DMS153 treated with DMSO at 0.1 percent for 48 hours (cell line): ENCODE data around the gene GDPD2.
"Not testable (repeated sequence)": the region's sequence is repeated elsewhere in the genome, so short reads cannot be mapped to it uniquely, and the experiment has no call there.

Experiments
- DNase-seq: peaks from one replicate; lab custom pipeline; 2025; ENCODE audit not compliant: unreplicated experiment; lab: John Stamatoyannopoulos, UW

The GDPD2 gene

DNA sequence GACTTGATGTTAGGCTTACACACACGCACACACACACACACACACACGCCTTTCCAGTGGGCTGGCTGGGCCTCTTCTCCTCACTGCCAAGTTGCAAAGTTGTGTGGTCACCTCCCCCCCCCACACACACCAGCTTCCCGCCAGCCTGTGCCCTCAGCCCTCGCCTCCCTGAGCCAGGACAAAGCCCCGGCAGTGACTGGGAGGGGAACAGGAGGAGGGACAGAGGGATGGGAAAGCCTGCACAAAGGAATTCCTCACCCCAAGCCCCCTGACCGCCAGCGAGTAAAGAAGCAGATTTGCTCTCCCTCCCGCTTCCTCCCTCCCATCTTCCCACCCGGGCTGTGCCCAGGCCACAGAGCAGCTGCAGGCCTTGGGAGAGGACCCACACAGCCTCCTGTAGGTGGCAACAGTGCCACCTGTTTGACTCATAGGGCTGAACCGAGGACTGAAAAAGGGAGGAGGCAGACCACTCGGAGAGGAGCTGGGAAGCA lies at the start of gene GDPD2:
TSS of gene GDPD2 (plus strand) at position 464 of the 491 bp plus-strand sequence. CDS start 1,671 bp downstream, outside the sequence.
- peak; percentile 0 for DNase-seq

- DNase-seq: no peak
Measured at GRCh38 chrX:70386235-70386634, 36.9 kb upstream of the GDPD2 start.

DNA sequence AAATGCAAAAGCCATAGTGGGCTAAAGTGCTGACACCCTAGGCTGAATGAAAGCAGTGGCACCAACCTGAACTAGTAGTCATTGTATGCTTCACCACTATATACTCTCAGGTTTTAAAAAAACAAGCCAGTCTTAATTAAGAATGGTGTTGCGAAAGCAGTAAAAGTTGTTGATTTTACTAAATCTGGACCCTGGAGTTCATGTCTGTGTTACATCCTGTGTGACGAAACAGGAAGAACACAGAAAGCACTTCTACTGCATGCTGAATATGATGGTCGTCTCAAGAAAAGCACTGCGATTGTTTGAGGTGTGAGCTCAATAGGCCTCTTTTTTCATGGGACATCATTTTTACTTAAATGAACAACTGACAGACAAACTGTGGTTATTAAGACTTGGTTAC lies 24.2 kb upstream of the GDPD2 start:
- no peak for DNase-seq

- DNase-seq: not testable (repeated sequence)
Measured at GRCh38 chrX:70400181-70400580, 22.9 kb upstream of the GDPD2 start.

- no peak for DNase-seq
Measured at GRCh38 chrX:70402721-70403120, 20.4 kb upstream of the GDPD2 start.

GRCh38 chrX:70405003-70405402 lies 18.1 kb upstream of the GDPD2 start:
- no peak for DNase-seq

DNA sequence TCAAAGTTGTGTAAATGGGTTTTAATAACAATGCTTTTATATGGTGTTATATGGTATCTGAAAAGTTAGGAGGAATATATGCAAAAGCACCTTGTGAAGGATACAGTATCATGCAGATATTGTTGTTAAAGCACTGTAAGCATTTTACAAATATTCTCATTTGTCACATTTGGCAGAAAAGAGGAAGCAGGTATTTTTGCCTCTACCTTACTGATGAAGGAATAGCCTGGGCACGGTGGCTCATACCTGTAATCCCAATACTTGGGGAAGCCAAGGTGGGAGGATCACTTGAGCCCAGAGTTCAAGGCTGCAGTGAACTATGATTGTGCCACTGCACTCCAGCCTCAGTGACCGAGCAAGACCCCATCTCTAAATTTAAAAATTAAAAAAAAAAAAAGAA lies 12.2 kb upstream of the GDPD2 start:
- DNase-seq: no peak

DNA sequence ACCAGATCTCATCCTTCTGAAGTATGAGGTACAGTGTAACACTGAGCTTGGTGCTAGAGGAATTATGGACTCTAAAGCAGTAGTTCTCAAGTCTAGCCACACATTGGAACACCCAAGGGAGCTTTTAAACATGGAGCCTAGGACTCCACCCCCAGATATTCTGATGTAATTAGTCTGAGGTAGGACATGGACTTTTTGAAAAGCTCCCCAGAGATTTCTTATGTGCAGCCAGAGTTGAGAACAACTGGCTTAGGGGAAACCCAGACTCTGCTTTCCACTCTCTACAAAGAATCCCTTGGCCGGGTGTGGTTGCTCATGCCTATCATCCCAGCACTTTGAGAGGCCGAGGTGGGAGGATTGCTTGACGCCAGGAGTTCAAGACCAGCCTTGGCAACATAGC lies 11.6 kb upstream of the GDPD2 start:
- DNase-seq: no peak

- DNase-seq: no peak
Measured at GRCh38 chrX:70421618-70422017, 1.5 kb upstream of the GDPD2 start.

DNA sequence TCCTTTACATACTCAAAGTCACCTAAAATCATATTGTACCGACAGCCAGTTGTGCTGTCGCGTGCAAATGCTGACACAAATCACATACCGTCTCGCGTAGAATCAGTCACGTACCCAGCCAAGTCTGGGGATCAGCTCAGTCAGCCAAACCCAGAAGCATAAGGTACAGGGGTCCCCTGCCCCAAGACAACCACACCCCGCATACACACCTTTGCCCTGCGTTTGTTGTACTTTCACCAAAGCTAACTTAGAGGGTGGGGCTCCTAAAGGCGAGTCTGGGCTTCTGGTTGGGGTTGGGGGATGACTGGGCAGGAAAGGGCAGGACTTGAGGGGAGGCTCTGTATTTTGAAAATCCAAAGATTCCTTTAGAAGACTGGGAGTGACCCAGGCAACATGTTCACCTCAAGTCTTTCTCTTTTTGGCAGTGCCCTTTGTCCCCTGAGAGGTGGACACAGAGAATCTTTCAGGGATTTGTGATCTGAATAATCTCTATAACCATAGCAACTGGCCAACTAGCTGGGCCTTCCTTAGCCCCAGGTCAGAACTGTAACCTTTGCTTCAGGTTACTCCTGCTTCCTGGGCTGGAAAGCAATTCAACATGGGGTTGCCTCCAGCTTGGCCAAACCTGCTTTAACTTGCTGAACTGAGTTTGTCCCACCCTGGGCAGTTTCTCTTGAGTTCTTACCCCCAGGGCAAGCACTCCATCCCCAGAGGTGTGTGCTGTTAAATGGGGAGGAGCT lies 992 bp downstream of the GDPD2 start:
- no peak for DNase-seq

DNA sequence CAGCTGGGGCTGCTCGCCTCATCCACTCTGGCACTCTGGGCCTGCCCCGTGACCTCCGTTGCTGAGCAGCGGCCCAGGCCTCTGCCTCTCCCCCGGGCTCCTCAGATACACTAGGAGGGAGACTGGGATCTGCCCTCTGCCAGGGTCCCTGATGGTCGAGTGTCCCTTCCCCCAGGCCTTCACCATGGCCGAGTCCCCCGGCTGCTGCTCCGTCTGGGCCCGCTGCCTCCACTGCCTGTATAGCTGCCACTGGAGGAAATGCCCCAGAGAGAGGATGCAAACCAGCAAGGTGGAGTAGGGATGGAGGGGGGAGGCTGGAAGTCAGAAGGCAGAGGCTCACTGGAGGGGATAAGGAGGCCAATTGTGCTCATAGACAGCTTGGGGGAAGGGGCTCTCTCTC lies 1.7 kb downstream of the GDPD2 start:
- DNase-seq: no peak

DNA sequence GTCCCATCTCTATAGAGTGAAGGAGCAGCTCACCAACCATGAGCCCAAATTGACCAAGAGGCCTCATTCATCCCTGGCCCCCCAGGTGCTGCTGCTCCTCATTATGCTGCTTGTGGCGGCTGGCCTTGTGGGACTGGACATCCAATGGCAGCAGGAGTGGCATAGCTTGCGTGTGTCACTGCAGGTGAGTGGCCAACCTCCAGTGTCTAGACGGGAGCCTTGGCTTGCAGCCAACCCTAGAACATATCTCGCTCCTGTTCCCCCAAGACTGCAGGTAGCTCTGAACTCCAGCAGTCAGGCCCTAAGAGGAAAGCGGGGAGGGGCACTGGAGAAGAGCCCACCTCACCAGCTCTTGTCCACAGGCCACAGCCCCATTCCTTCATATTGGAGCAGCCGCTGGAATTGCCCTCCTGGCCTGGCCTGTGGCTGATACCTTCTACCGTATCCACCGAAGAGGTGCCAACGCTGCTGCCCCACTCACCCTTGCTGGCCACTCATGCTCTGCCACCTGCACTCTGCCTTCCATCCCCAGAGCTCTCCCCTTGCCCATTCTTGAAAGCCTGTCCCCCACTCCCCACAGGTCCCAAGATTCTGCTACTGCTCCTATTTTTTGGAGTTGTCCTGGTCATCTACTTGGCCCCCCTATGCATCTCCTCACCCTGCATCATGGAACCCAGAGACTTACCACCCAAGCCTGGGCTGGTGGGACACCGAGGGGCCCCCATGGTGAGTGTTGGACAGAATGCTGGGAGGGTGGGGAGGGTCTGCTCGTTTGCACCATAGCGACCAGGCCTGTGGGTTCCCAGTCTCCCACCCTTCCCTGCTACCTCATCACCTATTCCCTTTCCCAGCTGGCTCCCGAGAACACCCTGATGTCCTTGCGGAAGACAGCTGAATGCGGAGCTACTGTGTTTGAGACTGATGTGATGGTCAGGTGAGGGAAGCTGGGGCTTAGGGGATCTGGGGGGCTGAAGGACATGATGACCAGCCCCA lies 3.5 kb downstream of the GDPD2 start:
- no peak for DNase-seq

- no peak for DNase-seq
Measured at GRCh38 chrX:70427365-70427764, 4.3 kb downstream of the GDPD2 start.

DNA sequence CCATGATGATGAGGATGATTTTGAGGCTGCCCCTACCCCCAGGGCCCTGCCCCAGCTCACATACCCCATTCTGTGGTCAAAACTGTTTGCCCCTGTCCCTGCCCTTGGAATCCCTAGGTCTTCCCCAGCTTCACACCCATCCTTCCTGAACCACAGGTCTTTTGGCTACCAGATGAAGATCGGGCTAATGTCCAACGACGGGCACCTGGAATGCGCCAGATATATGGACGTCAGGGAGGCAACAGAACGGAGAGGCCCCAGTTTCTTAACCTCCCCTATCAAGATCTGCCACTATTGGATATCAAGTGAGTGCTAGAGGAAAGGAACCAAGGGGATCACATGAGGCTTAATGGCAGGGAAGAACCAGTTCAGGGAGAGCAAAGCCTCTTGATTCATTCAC lies 6.6 kb downstream of the GDPD2 start:
- no peak for DNase-seq

DNA sequence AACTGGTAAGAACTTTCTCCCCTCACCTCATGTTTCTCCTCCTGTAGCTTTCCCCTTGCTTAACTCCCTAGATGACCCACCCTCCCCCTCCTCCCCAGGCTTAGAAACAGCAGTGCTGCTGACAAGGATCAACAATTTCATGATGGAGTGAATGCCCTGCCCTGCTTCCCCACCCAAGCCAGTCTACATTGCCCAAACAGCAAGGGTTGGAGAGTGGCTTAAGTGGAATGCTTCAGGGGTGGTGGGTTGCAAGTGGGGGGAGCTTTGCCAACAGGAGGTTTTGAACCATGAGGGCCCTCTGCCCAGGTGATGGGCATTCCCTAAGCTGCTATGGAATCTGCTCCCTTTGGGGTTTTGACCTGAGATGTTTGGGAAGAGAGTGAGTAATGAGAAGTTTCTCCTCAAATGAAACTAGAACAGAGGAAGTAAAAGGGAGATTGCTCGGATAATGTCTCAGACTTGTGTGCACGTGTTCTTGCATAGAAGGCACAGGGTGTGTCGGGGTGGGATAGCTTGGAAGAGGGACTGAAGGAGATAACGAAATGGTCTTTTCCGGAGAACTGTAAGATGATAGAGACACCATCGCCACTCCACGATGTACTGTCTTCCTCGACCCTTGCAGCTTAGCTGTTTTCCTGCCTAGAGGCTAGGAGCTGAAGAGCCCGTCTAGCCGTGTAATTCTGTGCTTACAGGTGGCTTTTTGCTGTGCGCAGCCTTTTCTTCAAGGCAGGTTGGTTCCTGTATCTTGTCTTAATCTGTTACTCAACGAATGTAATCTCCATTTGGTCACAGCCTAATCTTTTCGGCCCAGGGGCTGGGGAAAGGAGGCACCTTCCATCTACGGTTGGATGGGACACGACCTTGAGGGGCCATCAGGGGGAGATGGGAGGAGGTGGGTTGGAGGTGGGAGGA lies 10.1 kb downstream of the GDPD2 start:
- DNase-seq: no peak

DNA sequence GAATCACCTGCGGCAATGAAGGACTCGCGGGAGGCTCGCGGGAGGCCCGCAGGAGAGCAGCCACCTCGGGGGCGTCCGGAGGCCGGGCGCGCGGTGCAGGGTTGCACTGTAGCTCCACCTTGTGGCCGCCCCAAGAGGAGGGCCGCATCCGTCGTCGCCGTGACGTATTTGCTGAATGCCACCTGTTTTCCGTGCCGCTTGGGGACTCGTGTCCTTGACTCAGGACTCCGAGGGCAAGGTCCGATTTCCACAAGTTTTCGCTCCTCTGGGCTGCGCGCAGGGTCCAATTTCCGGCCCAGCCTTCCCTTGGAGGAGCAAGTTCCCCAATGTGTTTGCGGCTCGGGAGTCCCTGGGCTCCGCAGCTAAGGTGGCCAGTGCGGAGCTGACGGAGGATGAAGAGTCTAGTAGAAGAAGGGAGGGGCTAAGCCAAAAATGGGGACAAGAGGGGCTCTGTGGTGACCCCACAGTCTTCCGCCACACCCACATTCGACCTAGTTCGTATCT lies 10.8 kb downstream of the GDPD2 start:
- DNase-seq: peak; percentile 27

GRCh38 chrX:70434352-70434866 lies 11.3 kb downstream of the GDPD2 start:
- DNase-seq: peak; percentile 61

DNA sequence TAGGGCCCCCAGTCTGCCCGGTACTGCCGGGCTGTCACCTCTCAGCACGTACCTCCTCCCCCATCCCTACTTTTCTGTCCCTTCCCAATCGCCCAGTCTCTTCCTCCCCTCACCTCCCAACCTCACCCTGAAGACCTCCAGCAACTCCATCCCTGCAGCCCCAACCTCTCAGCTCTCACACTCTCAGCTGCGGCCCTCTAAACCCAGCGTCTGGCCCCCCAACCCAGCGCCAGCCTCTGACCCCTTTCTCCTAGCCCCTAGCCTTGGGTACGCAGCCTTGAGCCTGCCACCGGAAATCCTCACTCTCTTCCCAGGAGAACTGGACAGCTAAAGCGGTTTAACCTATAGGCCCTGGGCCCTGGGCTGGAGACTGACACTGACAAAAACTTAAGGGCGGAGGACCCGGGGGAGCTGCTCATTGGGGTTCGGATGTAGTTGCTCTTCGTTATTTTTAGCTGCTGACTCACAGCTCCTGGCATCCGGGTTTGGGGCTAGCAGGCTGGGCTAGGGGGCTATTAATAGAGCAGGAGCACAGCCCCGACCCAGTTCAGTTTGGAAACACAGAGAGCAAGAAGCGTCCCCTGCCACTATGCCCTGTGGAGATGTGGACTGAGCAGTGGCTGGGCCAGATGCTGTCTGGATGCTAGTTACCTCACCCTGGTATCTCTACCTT lies 11.9 kb downstream of the GDPD2 start:
- no peak for DNase-seq

DNA sequence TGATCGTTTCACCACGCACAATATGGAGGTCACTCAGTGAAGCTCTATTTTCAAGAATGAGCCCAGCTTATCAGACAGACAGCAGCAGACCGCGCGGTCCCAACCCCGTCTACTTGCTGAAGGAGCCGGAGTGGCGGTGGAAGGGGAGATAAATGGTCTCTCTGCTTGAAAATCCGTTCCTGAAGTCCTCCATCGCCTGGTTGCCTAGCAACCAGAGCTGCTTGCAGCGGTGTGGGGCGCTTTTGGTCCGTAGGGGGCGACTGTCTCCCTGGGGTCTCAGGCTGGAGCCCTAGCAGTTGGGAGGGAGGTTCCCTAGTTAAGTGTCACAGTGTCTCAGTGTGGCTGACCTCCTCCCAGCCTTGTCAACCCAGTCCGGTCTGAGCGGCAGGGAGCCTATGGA lies 13.2 kb downstream of the GDPD2 start:
- no peak for DNase-seq

DNA sequence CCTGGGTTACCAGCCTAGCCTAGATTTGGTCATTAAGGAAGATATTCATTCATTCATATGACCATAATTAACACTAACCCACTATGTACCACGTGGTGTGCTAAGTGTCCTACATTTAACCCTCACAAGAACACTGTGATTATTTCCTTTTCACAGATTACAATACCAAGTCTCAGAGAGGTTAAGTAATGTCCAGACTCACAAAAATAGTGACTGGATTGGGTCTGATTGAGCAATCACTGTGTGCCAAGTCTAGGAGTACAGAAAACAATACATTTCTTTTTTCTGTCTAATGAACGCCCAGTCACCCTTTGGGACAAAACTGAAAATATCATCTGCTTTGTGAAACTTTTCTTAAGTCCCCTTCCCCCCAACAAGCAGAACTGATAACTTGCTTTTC lies 13.9 kb downstream of the GDPD2 start:
- DNase-seq: no peak
